T-helper 22 cell (primary cell): ENCODE results near the gene ZDHHC16.
"Not testable (repeated sequence)": the region's sequence is repeated elsewhere in the genome, so short reads cannot be mapped to it uniquely, and the experiment has no call there.

Source experiments
- DNase-seq: peaks from one replicate; pipeline ENCODE4 v3.0.0-alpha.2; 2020; ENCODE audit warnings: low read depth

The ZDHHC16 gene

DNA sequence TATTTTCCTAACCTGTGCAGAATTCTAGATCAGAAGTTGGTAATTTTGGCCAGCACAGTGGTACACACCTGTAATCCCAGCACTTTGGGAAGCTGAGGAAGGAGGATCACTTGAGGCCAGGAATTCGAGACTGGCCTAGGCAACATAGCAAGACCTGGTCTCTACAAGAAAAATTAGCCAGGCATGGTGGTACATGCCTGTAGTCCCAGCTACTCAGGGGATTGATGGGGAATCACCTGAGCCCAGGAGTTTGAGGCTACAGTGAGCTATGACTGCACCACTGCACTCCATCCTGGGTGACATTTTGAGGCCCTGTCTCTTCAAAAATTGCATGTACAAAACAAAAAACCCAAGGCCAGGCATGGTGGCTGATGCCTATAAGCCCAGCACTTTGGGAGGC is 11.4 kb upstream of the ZDHHC16 start:
- no peak for DNase-seq

DNA sequence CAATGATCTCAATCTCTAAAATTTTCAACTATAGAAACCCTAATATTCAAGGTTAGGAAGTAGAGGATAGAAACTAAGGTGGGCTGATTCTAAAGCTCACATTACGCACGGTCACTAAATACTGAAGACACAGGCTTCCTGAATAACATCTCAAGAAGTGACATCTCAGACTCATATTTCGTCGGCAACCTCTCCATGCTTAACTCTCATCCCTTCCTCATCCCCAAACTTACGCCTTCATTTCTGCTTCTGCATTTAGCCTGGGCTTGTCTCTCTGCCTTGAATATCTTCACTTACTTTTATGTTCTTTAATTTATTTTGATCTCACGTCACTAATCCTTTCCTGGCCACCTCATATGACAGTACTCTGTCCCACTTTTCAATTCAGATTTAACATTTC is 10.8 kb upstream of the ZDHHC16 start:
- DNase-seq = no peak

GRCh38 chr10:97442277-97442676 is 3.7 kb upstream of the ZDHHC16 start:
- DNase-seq = no peak

GRCh38 chr10:97444212-97444611 is 1.8 kb upstream of the ZDHHC16 start:
- DNase-seq = no peak

DNA sequence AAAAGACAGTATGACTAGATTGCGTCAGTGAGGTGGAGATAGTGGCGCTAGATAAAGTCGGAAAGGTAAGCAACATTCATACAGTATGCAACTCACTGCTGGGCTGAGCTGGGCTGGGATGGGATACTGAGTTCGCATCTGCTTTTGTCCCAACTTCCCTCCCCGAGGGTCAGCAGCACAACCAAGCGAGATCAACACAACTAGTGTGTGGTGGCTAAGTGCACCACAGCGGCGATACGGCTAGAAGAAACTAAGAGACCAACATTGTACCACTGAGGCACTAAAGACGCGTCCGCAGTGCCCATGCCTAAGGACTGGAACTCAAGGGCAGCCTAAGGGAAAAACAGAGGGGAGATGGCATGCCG is 636 bp upstream of the ZDHHC16 start:
- DNase-seq = no peak

DNA sequence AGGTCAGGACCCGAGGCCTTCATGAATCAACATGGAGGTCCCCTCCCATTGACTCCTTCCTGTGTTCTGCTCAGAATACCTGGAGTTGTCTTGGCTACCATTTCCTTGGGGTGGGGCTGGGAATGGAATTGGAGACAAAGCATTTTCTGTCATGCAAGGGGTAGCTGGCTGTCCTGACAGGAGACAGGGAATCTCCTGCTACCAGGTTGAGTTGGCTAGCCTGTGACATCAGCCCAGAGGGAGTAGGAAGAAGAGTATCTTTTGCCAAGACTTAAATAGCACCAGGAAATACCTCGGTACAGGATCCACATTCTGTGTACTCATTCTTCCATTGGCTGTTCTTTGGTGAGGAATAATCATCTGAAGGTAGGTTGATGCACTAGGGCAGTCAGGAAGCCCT is 4.9 kb downstream of the ZDHHC16 start:
- no peak for DNase-seq

DNA sequence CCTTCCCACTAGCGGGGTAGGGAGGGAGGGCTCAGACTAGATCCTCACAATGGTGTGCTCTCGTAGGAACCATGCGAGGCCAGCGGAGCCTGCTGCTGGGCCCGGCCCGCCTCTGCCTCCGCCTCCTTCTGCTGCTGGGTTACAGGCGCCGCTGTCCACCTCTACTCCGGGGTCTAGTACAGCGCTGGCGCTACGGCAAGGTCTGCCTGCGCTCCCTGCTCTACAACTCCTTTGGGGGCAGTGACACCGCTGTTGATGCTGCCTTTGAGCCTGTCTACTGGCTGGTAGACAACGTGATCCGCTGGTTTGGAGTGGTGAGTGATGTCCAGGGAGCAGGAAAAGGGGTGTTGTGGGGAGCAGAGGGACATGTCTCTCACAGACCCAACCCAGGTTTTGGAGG is 5.6 kb downstream of the ZDHHC16 start:
- DNase-seq = no peak

DNA sequence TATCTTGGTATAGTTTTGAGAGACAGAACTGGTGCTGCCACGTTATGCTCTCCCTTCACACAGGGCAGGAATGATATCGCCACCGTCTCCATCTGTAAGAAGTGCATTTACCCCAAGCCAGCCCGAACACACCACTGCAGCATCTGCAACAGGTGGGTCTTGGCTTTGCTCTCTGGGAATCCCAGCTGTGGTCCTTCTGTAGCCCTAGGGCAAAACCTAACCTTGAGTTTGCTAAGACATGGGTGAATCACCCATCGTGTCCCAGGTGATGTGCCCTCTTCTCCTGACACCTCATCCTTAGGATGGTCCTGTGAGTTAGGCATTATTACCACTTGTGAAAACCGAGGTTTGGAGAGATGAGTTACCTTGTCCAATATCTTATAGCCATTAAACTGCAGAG is 6.4 kb downstream of the ZDHHC16 start:
- no peak for DNase-seq

GRCh38 chr10:97454330-97455036 is 8.5 kb downstream of the ZDHHC16 start:
- no peak for DNase-seq

GRCh38 chr10:97456034-97456685 is 10.2 kb downstream of the ZDHHC16 start:
- no peak for DNase-seq

- DNase-seq = no peak
These were observed 10.7 kb downstream of the ZDHHC16 start for GRCh38 chr10:97456686-97457065.

DNA sequence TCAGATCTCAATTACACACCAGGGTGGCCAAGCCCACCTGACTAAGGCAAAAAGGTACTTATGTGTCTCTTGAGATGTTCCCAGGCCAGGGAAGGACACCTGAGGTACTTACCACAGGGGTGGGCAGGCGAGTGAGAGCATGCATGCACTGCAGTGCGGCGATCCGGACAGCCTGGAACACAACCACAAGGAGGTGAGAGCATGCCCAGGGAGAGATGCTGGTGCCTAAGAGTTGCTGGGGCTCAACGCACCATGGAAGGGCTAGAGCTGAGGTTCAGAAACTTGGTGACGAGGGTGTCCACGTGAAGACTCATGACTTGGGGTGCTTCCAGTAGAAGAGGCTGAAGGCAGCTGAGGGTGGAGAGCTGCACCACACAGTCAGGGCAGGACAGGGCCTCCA is 13.1 kb downstream of the ZDHHC16 start:
- DNase-seq = no peak

DNA sequence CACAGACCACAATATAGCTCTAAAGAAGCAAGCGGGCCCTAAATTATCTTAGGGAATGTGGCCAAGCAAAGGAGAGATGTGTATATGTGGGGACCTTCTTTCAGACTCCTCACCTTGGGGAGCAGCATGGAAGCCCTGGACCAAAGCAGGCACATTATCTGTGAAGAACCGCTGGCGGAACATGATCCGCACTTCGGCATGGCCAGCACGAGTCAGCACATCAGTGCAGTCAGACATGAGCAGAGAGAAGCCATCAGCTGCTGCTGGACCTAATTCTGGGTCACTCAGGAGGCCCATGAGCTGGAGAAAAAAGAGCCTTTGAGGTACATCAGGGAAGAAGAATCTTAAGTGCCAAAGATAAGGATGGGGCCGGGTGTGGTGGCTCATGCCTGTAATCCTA is 14.0 kb downstream of the ZDHHC16 start:
- no peak for DNase-seq

DNA sequence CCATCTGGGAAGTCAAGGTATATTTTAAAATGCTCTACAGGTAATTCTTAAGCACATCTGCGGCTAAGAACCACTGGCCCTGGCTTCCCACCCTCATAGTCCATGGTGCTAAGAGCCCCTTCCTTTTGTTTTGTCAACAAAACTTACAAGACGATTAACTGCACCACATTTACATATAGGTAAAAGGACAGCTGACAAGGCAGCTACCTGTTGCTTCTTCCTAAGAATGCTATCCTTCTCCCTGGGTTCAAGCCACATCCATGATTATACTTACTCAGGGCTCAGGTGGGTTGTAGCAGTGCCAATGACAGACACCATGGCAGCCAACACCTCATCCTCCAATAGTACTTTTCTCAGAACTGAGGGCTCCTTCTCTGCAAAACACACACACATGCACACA is 16.3 kb downstream of the ZDHHC16 start:
- no peak for DNase-seq

- no peak for DNase-seq
These were observed 17.6 kb downstream of the ZDHHC16 start for GRCh38 chr10:97463363-97464132.

GRCh38 chr10:97464226-97464625 is 18.3 kb downstream of the ZDHHC16 start:
- DNase-seq = no peak

DNA sequence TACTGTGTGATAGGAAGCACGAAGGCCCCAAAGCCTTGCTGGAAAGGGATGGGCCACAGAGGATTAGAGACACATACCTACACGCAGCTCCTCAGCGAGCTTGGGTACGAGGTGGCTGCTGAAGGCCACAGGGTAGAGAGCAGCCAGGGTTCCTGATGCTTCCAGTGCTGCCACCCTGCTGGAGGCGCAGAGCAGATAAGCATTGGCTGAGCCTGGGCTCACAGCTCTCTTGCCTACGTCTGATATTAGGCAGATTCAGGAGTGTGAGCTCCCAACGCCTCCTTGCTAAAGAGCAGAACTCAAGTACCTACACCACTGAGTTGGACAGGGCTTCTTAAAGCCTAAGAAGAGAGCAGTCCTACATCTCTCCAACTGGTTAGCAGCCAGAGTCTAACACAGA is 20.0 kb downstream of the ZDHHC16 start:
- DNase-seq = no peak

DNA sequence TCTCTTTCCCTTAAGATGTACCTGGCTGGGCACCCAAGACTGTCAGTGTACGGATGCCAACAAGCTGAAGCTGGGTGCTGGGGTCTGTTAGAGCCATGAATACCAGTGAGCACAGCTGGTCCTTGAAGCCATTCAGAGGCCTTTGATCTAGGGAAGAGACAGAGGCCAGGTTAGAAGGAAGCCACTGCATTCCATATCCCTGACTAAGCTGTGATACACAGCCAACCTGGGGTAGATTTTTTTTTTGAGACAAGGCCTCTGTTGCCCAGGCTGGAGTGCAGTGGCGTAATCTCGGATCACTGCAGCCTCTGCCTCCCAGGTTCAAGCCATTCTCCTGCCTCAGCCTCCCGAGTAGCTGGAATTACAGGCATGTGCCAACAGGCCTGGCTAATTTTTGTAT is 20.8 kb downstream of the ZDHHC16 start:
- no peak for DNase-seq

DNA sequence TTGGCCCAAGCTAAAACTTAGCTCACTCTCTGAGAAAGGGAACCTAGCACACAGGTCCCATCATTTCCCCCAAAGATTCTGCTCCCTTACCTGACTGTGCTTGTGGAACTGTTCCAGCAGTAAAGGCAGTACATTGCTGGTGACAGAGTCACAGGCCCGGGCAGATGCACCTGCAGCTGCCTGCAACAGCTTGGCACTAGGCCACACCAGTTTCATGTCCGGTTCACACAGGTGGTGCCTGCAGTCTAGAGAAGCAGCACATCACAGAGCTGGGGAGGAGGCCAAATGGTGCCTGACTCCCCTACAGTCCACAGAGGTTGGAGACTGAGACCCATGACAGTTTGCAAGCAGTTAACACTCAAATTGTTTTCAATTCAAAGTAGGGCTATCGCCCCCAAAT is 22.2 kb downstream of the ZDHHC16 start:
- no peak for DNase-seq

DNA sequence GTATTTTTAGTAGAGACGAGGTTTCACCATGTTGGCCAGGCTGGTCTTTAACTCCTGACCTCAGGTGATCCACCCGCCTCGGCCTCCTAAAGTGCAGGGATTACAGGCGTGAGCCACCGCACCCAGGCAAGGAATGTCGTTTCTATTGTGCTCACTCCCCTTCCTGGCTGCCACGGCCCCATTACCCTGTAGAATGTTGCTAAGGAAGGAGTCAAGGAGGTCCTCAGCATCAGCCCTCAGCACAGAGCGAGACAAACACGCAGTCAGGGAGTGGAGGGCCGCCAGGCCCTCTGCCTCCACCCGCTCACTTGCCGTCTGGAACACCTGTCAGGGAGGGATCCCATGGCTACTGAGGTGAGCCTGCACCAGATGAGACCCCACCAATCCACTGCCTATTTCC is 22.8 kb downstream of the ZDHHC16 start:
- DNase-seq = not testable (repeated sequence)

GRCh38 chr10:97474918-97475317 is 28.9 kb downstream of the ZDHHC16 start:
- no peak for DNase-seq

- no peak for DNase-seq
These were observed 30.1 kb downstream of the ZDHHC16 start for GRCh38 chr10:97475936-97476594.

- not testable (repeated sequence) for DNase-seq
These were observed 33.4 kb downstream of the ZDHHC16 start for GRCh38 chr10:97479410-97479809.
